ENCODE data around the gene IPO13. TPM values are rescaled to one million over a fixed set of nuclear protein-coding genes. Genes with fewer than 3 reads are reported as not detected.

Gene IPO13
- total RNA-seq, 4 donors from 2014 or later: 22.7 to 64.9 (median 36.5) TPM

GRCh38 chr1:43970502-43970901 lies 23.8 kb downstream of the IPO13 start:
- DNase-seq: no peak
- Histone ChIP-seq H3K27me3 (no peaks in the 10 kb centered on the region), H3K36me3 (no peaks in the 10 kb centered on the region), H3K4me1 (peaks cover 13 to 23% (median 18%) of the 10 kb centered on the region in 4 donors), H3K9me3 (no peaks in the 10 kb centered on the region), H3K4me3 (peak overlapping the region; percentile 52 to 89 (median 68)), H3K27ac (peak overlapping the region in 3 of 4 donors; percentile 16 to 47 (median 42))
- 28 to 60% methylated on average over 2 to 5 of the region's 5 CpGs for WGBS, 2 donors (ENCODE audit: low coverage in 1 of 2)
- TF ChIP-seq EP300 (IDR thresholded peaks at IDR 0.05; ENCODE audit: low read depth): no peak
- TF ChIP-seq POLR2AphosphoS5 (IDR thresholded peaks at IDR 0.05): no peak
- no peak for TF ChIP-seq POLR2A (IDR thresholded peaks at IDR 0.05)
- TF ChIP-seq, protein P1, sequence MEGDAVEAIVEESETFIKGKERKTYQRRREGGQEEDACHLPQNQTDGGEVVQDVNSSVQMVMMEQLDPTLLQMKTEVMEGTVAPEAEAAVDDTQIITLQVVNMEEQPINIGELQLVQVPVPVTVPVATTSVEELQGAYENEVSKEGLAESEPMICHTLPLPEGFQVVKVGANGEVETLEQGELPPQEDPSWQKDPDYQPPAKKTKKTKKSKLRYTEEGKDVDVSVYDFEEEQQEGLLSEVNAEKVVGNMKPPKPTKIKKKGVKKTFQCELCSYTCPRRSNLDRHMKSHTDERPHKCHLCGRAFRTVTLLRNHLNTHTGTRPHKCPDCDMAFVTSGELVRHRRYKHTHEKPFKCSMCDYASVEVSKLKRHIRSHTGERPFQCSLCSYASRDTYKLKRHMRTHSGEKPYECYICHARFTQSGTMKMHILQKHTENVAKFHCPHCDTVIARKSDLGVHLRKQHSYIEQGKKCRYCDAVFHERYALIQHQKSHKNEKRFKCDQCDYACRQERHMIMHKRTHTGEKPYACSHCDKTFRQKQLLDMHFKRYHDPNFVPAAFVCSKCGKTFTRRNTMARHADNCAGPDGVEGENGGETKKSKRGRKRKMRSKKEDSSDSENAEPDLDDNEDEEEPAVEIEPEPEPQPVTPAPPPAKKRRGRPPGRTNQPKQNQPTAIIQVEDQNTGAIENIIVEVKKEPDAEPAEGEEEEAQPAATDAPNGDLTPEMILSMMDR (IDR thresholded peaks at IDR 0.05): no peak
- in situ Hi-C loops (cut with MboI; ENCODE audit: low pct_ligation_motif_present in 1 of 4, low pct_unique_long_range_greater_than_20kb in 1 of 4, low sequenced_read_pairs in 3 of 4) (no loop called here), intact Hi-C loops (cut with DNase I; ENCODE audit: low total_unique reads) (no loop called here)

DNA sequence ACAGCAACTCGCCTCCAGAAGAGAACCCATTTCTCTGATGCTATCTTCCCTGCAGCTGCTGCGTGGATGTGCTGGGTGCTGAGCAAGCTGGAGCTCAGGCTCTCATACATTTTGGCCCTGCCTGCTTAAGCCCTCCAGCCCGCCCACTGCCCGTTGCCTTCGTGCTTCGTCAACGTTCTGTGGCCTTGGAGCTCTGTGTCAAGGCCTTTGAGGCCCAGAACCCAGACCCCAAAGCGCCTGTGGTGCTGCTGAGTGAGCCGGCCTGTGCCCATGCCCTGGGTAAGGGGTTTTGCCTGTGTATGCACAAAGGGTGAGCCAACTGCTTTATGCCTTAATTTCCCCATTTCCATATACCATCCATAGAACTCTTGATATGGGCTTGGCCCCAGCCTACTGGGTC lies 24.2 kb downstream of the IPO13 start:
- intact Hi-C loops (cut with DNase I; ENCODE audit: low total_unique reads) (no loop called here), in situ Hi-C loops (cut with MboI; ENCODE audit: low pct_ligation_motif_present in 1 of 4, low pct_unique_long_range_greater_than_20kb in 1 of 4, low sequenced_read_pairs in 3 of 4) (no loop called here)
- peaks cover 16 to 27% (median 23%) of the 10 kb centered on the region in 4 donors for H3K4me1 ChIP-seq
- H3K36me3 ChIP-seq: no peaks in the 10 kb centered on the region
- H3K9me3 ChIP-seq: no peaks in the 10 kb centered on the region
- 86% methylated on average over 9 of the region's 9 CpGs; no CpG with 5 or more reads in 1 of the 2 donors for WGBS, 2 donors (ENCODE audit: low coverage in 1 of 2)
- H3K27me3 ChIP-seq: no peaks in the 10 kb centered on the region
- TF ChIP-seq, protein P1 (IDR thresholded peaks at IDR 0.05): no peak
- no peak for TF ChIP-seq POLR2A (IDR thresholded peaks at IDR 0.05)
- TF ChIP-seq EP300 (IDR thresholded peaks at IDR 0.05; ENCODE audit: low read depth): no peak
- TF ChIP-seq POLR2AphosphoS5 (IDR thresholded peaks at IDR 0.05): no peak
- peak overlapping the region in 2 of 4 donors; percentile 73 to 89 for H3K4me3 ChIP-seq
- no peak overlapping the region for H3K27ac ChIP-seq
- no peak for DNase-seq

- TF ChIP-seq EP300 (IDR thresholded peaks at IDR 0.05; ENCODE audit: low read depth) (no peak), POLR2A (IDR thresholded peaks at IDR 0.05) (no peak), POLR2AphosphoS5 (IDR thresholded peaks at IDR 0.05) (no peak)
- TF ChIP-seq, protein P1 (IDR thresholded peaks at IDR 0.05): no peak
- Histone ChIP-seq H3K4me3 (no peak overlapping the region), H3K36me3 (no peaks in the 10 kb centered on the region), H3K9me3 (no peaks in the 10 kb centered on the region), H3K27ac (no peak overlapping the region), H3K27me3 (no peaks in the 10 kb centered on the region), H3K4me1 (peaks cover 21 to 32% (median 28%) of the 10 kb centered on the region in 4 donors)
- WGBS, 2 donors (ENCODE audit: low coverage in 1 of 2): 97 to 100% methylated on average over 1 to 17 of the region's 17 CpGs
- in situ Hi-C loops (cut with MboI; ENCODE audit: low pct_ligation_motif_present in 1 of 4, low pct_unique_long_range_greater_than_20kb in 1 of 4, low sequenced_read_pairs in 3 of 4): no loop called here
- intact Hi-C loops (cut with DNase I; ENCODE audit: low total_unique reads): no loop called here
- DNase-seq: no peak
Observed at GRCh38 chr1:43971336-43971980, 24.7 kb downstream of the IPO13 start.

DNA sequence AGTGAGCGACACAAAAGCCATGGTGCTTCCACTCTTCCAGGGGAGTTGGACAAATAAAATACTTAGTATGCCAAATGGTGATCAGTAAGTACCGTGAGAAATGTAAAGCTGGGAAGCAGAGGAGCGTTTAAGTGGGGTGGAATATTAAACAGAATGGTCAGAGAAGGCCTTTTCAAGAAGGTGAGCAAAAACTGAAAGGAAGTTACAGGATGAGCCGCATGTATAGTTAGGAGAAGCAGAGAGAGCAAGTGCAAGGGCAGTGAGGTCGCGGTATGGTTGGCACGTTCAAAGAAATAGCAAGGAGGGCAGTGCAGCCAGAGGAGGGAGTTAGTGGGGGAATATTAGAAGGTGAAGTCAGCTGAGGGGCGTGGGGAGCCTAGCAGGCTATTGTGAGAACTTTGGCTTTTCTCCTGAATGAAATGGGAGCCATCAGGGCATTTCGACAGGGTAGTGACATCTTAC lies 27.3 kb downstream of the IPO13 start:
- TF ChIP-seq, protein P1 (IDR thresholded peaks at IDR 0.05): no peak
- no peak for TF ChIP-seq EP300 (IDR thresholded peaks at IDR 0.05; ENCODE audit: low read depth)
- TF ChIP-seq POLR2A (IDR thresholded peaks at IDR 0.05): no peak
- no peak for TF ChIP-seq POLR2AphosphoS5 (IDR thresholded peaks at IDR 0.05)
- Histone ChIP-seq H3K36me3 (peaks cover 0 to 5% (median 0%) of the 10 kb centered on the region in 4 donors), H3K9me3 (no peaks in the 10 kb centered on the region), H3K27ac (peak overlapping the region; percentile 90 to 96 (median 96)), H3K27me3 (no peaks in the 10 kb centered on the region), H3K4me1 (peaks cover 38 to 52% (median 47%) of the 10 kb centered on the region in 4 donors), H3K4me3 (peak overlapping the region; percentile 60 to 97 (median 94))
- intact Hi-C loops (cut with DNase I; ENCODE audit: low total_unique reads): no loop called here
- in situ Hi-C loops (cut with MboI; ENCODE audit: low pct_ligation_motif_present in 1 of 4, low pct_unique_long_range_greater_than_20kb in 1 of 4, low sequenced_read_pairs in 3 of 4): no loop called here
- DNase-seq: no peak
- 30 to 32% methylated on average over 7 to 9 of the region's 9 CpGs for WGBS, 2 donors (ENCODE audit: low coverage in 1 of 2)

Measured in transverse colon (tissue), 4 donors.